ENCODE results near the gene AMIGO1. TPM values are rescaled to one million over a fixed set of nuclear protein-coding genes. Genes with fewer than 3 reads are reported as not detected.

AMIGO1 gene
- polyA plus RNA-seq, 1 donor = 2.0 TPM

DNA sequence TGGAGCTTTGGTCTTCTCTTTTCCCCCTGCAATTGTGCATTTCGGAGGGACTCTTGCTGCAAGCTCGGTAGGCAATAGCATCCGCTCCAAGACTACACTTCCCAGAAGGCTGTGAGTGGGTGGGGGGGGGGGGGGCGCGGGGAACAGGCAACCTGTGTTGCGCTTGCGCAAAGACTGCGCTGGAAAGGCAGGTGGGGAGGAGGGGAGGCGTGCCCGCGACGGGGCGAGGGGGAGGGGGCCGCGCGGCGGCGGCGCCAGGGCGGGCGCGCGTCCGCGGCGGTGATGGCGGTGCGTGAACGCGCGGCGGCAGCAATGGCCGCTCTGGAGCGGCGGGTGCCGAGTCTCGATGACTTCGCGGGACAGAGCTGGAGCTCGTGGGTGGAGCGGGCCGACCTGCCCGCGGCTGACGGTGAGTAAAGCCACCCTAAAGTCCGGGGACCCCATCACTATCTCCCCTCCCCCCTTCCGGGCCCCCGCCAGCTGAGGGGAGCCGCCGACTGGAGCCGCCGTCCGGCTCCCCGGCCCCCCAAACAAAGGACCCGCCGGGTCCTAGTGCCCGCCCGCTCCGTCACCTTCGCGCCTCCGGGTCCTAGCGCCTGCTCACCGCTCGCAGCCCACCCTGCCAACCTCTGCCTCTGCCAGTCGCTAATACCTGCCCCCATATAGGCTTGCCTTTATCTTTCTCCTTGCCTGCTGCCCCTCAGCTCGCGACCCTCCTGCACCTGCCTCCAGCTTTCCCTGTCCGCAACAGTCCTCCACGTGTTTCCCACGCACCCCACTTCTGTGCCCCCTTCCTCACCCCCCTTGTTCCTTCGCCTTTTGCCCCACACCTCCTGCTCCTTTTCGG, 25.6 kb downstream of the AMIGO1 start, which contains the start of gene ATXN7L2:
Gene ATXN7L2 (plus strand): TSS at position 234 of the 847 bp plus-strand sequence. CDS start 49 bp downstream, at position 283.
- Histone ChIP-seq H3K36me3 (ENCODE audit: control insufficient read depth, insufficient read depth, low read length) (peaks cover 22% of the 10 kb centered on the region), H3K9me3 (ENCODE audit: control insufficient read depth, low read depth, low read length) (peaks cover 3% of the 10 kb centered on the region), H3K4me3 (ENCODE audit: low read length) (peak within 1 kb of the TSS; percentile 77), H3K27me3 (ENCODE audit: control insufficient read depth, insufficient read depth, low read length) (peaks cover 32% of the 10 kb centered on the region), H3K4me1 (ENCODE audit: control insufficient read depth, insufficient read depth, low read length) (peaks cover 12% of the 10 kb centered on the region), H3K27ac (ENCODE audit: low read length) (peak within 1 kb of the TSS; percentile 84)
- DNase-seq = peak; percentile 93 to 94
- 0% methylated on average over 1 of the region's 73 CpGs for WGBS (ENCODE audit: insufficient coverage, low lambda C conversion rate)

DNA sequence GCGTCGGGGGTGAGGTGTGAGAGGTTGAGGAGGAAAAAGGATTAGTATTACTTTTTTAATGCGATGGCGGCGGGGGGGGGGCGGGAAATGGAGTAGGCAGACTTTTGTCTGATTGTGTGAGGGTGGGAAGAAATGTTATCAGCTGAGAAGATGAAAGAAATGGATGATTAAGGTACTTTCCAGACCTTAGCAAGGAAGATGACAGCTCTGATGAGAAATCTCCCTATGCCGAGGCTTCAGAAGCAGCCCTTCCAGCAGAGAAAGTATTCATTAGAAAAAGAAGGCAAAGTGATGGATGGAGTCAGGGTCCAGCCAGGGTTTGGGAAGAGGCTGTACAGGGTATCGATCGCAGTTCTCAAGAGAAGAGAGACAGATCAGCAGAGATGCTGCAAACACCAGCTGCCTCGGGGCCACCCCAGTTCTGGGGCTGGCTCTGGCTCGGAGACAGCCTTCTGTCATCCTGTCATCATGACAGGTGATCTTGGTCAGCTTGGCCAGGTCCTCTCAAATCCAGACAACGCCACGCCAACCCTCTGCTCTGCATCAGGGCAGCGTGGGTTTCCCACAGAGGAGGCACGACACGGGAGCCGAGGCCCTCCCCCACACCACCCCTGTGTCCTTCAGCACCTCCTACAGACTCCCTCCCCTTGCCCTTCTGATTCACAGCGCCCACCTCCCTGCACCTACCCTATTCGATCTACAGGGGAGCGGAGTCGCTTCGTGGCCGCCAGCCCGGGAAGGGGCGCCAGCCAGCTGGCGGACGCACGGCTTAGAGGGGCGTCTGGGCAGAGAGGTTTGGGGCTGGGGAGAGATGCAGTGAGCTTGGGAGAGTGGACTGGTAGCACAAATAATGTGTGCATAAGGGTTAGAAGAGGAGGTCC, 26.5 kb downstream of the AMIGO1 start:
- no CpG with 5 or more reads among the region's 29 CpGs for WGBS (ENCODE audit: insufficient coverage, low lambda C conversion rate)
- peaks cover 3% of the 10 kb centered on the region for H3K9me3 ChIP-seq (ENCODE audit: control insufficient read depth, low read depth, low read length)
- no peak overlapping the region for H3K27ac ChIP-seq (ENCODE audit: low read length)
- H3K4me3 ChIP-seq (ENCODE audit: low read length) = peak overlapping the region; percentile 55
- peaks cover 12% of the 10 kb centered on the region for H3K4me1 ChIP-seq (ENCODE audit: control insufficient read depth, insufficient read depth, low read length)
- peaks cover 32% of the 10 kb centered on the region for H3K27me3 ChIP-seq (ENCODE audit: control insufficient read depth, insufficient read depth, low read length)
- peak in 1 of 2 donors; percentile 17 for DNase-seq
- peaks cover 13% of the 10 kb centered on the region for H3K36me3 ChIP-seq (ENCODE audit: control insufficient read depth, insufficient read depth, low read length)

DNA sequence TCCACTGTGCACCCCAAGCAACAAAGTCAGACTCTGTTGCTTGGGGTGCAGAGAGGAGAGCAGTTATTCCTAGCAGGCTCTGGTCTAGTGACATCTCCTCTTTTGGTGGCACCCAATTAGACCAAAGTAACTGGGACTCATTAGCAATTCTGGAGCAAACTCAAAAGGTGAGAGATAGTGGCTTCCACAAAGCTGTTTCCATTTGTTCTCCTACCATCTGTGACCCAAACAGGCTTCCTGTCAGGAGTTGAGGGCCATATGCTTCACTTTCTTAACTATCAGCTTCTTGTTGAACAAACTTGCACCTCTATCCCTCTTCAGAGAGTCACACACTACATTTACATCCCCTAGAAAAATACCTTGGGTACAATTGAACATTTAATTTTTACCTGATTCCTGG, 27.3 kb downstream of the AMIGO1 start:
- H3K27me3 ChIP-seq (ENCODE audit: control insufficient read depth, insufficient read depth, low read length) = peaks cover 35% of the 10 kb centered on the region
- peaks cover 12% of the 10 kb centered on the region for H3K4me1 ChIP-seq (ENCODE audit: control insufficient read depth, insufficient read depth, low read length)
- H3K36me3 ChIP-seq (ENCODE audit: control insufficient read depth, insufficient read depth, low read length) = peaks cover 6% of the 10 kb centered on the region
- H3K9me3 ChIP-seq (ENCODE audit: control insufficient read depth, low read depth, low read length) = peaks cover 3% of the 10 kb centered on the region
- DNase-seq = no peak
- H3K4me3 ChIP-seq (ENCODE audit: low read length) = no peak overlapping the region
- no peak overlapping the region for H3K27ac ChIP-seq (ENCODE audit: low read length)

DNA sequence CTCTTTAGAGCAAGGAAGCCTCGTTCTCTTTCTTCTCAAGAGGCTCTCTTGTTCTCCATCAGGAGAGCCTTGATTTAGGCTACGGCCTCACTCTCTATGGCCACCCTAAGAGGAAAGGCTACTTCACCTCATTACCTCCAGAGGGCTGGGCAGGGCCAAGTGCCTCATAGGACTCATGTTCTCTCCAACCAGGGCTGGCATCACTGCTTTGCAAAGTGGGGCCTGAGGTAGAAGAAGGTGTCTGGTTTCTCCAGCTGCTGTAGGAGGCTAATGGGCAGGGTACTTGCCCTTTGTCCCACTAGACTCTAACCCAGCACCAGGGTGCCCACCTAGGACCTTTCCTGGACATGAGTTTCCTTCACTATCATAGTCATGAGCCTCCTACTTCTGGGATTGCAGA, 27.9 kb downstream of the AMIGO1 start:
- peaks cover 3% of the 10 kb centered on the region for H3K9me3 ChIP-seq (ENCODE audit: control insufficient read depth, low read depth, low read length)
- H3K27ac ChIP-seq (ENCODE audit: low read length) = no peak overlapping the region
- peaks cover 39% of the 10 kb centered on the region for H3K27me3 ChIP-seq (ENCODE audit: control insufficient read depth, insufficient read depth, low read length)
- no peak for DNase-seq
- peaks cover 12% of the 10 kb centered on the region for H3K4me1 ChIP-seq (ENCODE audit: control insufficient read depth, insufficient read depth, low read length)
- peaks cover 4% of the 10 kb centered on the region for H3K36me3 ChIP-seq (ENCODE audit: control insufficient read depth, insufficient read depth, low read length)
- no CpG with 5 or more reads among the region's 2 CpGs for WGBS (ENCODE audit: insufficient coverage, low lambda C conversion rate)
- H3K4me3 ChIP-seq (ENCODE audit: low read length) = no peak overlapping the region

DNA sequence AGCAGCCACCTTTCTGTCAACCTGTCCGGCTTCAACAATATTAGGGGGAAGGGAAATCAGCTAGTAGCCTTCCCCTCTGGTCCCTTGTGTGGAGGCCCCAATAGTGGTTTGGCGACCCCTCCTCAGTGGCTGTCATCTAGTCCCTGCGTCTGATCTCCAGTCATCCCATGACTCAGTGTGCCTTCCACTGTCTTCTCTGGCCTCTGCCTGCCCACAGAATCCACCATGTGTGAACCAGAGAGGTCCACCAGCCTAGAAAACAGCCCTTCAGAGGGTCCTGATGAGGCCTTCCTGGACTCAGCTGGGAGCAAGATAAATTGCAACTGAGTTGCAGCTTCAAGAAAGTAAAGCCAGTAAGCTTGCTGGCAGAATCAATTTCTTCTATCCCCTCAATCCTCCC, 29.6 kb downstream of the AMIGO1 start:
- peaks cover 12% of the 10 kb centered on the region for H3K4me1 ChIP-seq (ENCODE audit: control insufficient read depth, insufficient read depth, low read length)
- H3K27me3 ChIP-seq (ENCODE audit: control insufficient read depth, insufficient read depth, low read length) = peaks cover 48% of the 10 kb centered on the region
- H3K27ac ChIP-seq (ENCODE audit: low read length) = no peak overlapping the region
- WGBS (ENCODE audit: insufficient coverage, low lambda C conversion rate) = no CpG with 5 or more reads among the region's 3 CpGs
- no peaks in the 10 kb centered on the region for H3K36me3 ChIP-seq (ENCODE audit: control insufficient read depth, insufficient read depth, low read length)
- no peak for DNase-seq
- no peak overlapping the region for H3K4me3 ChIP-seq (ENCODE audit: low read length)
- peaks cover 3% of the 10 kb centered on the region for H3K9me3 ChIP-seq (ENCODE audit: control insufficient read depth, low read depth, low read length)

DNA sequence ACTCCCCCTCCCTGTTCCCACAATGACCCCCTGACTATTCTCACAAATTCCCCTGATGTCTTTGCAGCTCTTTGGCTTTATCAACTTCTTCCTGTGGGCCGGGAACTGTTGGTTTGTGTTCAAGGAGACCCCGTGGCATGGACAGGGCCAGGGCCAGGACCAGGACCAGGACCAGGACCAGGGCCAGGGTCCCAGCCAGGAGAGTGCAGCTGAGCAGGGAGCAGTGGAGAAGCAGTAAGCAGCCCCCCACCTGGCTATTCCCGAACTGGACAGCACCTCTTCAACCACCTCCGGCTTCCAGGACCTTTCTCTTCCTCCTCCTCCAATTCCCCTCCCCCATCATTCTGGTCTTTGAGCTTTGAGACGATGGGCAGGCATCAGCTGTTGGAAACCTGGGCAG, 30.2 kb downstream of the AMIGO1 start:
- DNase-seq = no peak
- Histone ChIP-seq H3K4me3 (ENCODE audit: low read length) (no peak overlapping the region), H3K27me3 (ENCODE audit: control insufficient read depth, insufficient read depth, low read length) (peaks cover 52% of the 10 kb centered on the region), H3K4me1 (ENCODE audit: control insufficient read depth, insufficient read depth, low read length) (peaks cover 6% of the 10 kb centered on the region), H3K36me3 (ENCODE audit: control insufficient read depth, insufficient read depth, low read length) (no peaks in the 10 kb centered on the region), H3K9me3 (ENCODE audit: control insufficient read depth, low read depth, low read length) (peaks cover 3% of the 10 kb centered on the region), H3K27ac (ENCODE audit: low read length) (no peak overlapping the region)
- no CpG with 5 or more reads among the region's 5 CpGs for WGBS (ENCODE audit: insufficient coverage, low lambda C conversion rate)

DNA sequence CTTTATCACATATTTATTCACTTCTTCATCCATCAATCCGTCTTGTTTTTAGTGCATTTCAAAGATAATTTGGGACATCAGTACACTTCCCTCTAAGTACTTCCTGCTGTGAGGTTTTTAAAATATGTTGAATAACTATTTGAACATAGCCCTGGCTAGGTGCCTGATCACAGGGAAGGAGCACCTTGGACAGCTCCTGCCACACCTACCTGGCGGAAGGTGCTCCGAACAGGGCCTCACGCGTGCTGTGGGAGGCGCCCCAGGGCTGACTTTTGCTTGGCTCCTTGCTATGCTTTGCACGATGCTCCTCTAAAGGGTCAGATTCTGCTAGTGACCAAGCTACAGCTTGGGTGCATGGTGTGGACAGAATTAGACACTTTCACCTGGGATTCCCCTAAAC, 30.7 kb downstream of the AMIGO1 start:
- Histone ChIP-seq H3K36me3 (ENCODE audit: control insufficient read depth, insufficient read depth, low read length) (no peaks in the 10 kb centered on the region), H3K27ac (ENCODE audit: low read length) (no peak overlapping the region), H3K27me3 (ENCODE audit: control insufficient read depth, insufficient read depth, low read length) (peaks cover 54% of the 10 kb centered on the region), H3K4me1 (ENCODE audit: control insufficient read depth, insufficient read depth, low read length) (peaks cover 5% of the 10 kb centered on the region), H3K4me3 (ENCODE audit: low read length) (no peak overlapping the region), H3K9me3 (ENCODE audit: control insufficient read depth, low read depth, low read length) (no peaks in the 10 kb centered on the region)
- WGBS (ENCODE audit: insufficient coverage, low lambda C conversion rate) = 0% methylated on average over 1 of the region's 7 CpGs
- peak in 1 of 2 donors; percentile 53 for DNase-seq

DNA sequence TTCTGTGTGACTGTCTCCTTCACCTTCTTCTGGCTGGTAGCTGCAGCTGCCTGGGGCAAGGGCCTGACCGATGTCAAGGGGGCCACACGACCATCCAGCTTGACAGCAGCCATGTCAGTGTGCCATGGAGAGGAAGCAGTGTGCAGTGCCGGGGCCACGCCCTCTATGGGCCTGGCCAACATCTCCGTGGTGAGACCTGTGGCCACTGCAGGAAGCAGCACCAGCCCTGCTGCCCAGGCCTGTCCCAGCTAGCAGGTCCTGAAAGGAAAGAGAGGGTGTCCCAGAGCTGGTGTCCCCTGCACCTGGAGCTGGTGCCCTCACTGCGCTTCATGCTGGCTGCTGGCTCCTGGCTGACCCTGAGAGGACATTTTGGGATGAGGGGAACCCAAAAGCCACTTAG, 31.7 kb downstream of the AMIGO1 start:
- Histone ChIP-seq H3K9me3 (ENCODE audit: control insufficient read depth, low read depth, low read length) (no peaks in the 10 kb centered on the region), H3K4me3 (ENCODE audit: low read length) (no peak overlapping the region), H3K27ac (ENCODE audit: low read length) (no peak overlapping the region), H3K36me3 (ENCODE audit: control insufficient read depth, insufficient read depth, low read length) (no peaks in the 10 kb centered on the region), H3K27me3 (ENCODE audit: control insufficient read depth, insufficient read depth, low read length) (peaks cover 59% of the 10 kb centered on the region), H3K4me1 (ENCODE audit: control insufficient read depth, insufficient read depth, low read length) (peaks cover under 1% of the 10 kb centered on the region)
- no peak for DNase-seq
- WGBS (ENCODE audit: insufficient coverage, low lambda C conversion rate) = no CpG with 5 or more reads among the region's 6 CpGs

DNA sequence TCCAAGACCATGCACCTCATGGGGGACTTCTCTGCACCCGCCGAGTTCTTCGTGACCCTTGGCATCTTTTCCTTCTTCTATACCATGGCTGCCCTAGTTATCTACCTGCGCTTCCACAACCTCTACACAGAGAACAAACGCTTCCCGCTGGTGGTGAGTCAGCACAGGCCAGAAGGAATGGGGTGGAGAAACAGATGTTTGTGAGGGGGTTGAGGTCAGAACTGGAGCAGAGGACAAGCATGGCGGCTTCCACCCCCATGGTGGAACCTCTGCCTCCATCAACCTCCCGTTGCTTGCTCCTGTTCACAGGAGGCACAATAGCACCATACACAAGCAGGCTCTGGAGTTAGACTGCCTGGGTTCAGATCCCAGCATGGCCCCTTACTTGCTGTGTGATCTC, 32.7 kb downstream of the AMIGO1 start:
- no peak overlapping the region for H3K27ac ChIP-seq (ENCODE audit: low read length)
- DNase-seq = no peak
- no peaks in the 10 kb centered on the region for H3K36me3 ChIP-seq (ENCODE audit: control insufficient read depth, insufficient read depth, low read length)
- no peaks in the 10 kb centered on the region for H3K4me1 ChIP-seq (ENCODE audit: control insufficient read depth, insufficient read depth, low read length)
- H3K9me3 ChIP-seq (ENCODE audit: control insufficient read depth, low read depth, low read length) = no peaks in the 10 kb centered on the region
- WGBS (ENCODE audit: insufficient coverage, low lambda C conversion rate) = no CpG with 5 or more reads among the region's 8 CpGs
- H3K4me3 ChIP-seq (ENCODE audit: low read length) = no peak overlapping the region
- peaks cover 59% of the 10 kb centered on the region for H3K27me3 ChIP-seq (ENCODE audit: control insufficient read depth, insufficient read depth, low read length)

DNA sequence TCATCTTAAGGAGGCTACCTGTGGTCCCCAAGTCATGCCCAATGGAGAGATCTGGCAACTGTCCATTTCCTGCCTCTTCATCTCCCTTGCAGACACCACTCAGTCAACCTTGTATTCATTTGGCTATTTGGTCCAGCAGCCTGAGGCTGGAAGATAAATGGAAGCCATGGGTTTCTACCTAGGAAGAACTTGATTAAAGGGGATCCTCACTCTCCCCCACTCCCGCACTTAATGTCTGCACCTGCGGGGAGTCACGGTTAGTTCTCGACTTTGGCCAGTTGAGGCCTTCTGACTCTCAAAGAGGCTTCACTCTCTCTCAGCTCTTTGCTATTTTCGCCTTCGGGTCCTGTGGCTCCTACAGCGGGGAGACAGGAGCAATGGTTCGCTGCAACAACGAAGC, 34.3 kb downstream of the AMIGO1 start:
- no peak for DNase-seq
- no CpG with 5 or more reads among the region's 9 CpGs for WGBS (ENCODE audit: insufficient coverage, low lambda C conversion rate)
- no peak overlapping the region for H3K27ac ChIP-seq (ENCODE audit: low read length)
- H3K9me3 ChIP-seq (ENCODE audit: control insufficient read depth, low read depth, low read length) = no peaks in the 10 kb centered on the region
- H3K27me3 ChIP-seq (ENCODE audit: control insufficient read depth, insufficient read depth, low read length) = peaks cover 61% of the 10 kb centered on the region
- H3K4me1 ChIP-seq (ENCODE audit: control insufficient read depth, insufficient read depth, low read length) = no peaks in the 10 kb centered on the region
- H3K4me3 ChIP-seq (ENCODE audit: low read length) = no peak overlapping the region
- H3K36me3 ChIP-seq (ENCODE audit: control insufficient read depth, insufficient read depth, low read length) = no peaks in the 10 kb centered on the region

All from large intestine (tissue), 3 donors.